HG02642 (cell line): ENCODE results near the gene ZNF385D.

Experiments
- ATAC-seq: cut with Tn5 transposase; IDR thresholded peaks from one replicate; pipeline ENCODE4 v1.9.1; 2021; ENCODE audit warnings: mild to moderate bottlenecking; ENCODE audit not compliant: unreplicated experiment, poor library complexity

The ZNF385D gene

DNA sequence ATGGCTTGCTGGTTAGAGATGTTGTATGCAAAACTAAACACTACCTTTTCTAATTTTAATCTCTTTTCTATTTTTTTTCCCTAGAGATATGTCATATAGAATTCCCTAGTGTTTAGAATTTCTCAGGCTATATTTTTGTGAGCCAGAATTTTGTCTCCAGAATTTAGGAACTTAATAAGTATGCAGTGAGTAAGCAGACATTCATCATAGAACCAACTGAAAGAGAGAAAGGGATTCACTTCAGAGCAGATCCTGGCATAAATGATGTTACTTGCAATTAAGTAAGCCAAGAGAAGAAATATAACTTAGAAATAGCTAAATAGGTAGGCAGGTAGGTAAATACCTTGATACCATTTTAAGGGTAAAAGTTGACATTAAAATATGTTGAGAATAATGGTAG lies 288.9 kb downstream of the ZNF385D start:
- no peak for ATAC-seq

DNA sequence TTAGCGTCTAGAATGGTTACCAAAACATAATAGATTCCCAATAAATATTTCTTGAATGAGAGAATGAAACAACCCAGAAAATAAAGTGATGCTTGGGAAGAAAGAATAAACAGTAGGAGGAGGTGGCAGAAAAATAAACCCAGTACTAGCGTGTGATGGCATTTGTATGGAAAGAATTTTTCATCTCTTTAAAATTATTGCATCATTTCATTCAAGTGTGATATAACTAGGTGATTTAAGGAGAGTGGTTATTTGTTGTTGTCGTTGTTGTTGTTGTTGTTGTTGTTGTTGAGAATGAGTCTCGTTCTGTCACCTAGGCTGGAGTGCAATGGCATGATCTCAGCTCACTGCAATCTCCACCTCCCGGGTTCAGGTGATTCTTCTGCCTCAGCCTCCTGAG lies 293.9 kb downstream of the ZNF385D start:
- ATAC-seq, result no peak

DNA sequence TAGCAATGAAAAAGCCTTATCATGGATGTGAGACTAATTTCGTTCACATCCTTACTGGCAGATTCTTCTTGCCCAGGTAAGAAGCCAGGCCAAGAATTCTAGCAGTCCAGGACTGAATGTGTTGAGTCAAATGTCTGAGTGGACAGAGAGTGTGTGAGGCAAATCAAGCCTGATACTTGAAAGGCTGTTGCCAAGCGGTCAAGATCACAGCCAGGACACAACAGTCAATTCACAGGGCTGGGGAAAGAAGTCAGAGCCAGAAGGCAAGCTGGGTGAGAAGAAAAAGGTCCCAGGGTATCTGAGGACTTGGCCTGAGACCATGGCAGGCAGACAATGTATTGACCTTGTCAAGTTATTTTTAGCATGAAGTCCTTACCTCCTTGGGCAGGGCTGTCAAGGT lies 301.3 kb downstream of the ZNF385D start:
- no peak for ATAC-seq

- no peak for ATAC-seq
These were observed 303.4 kb downstream of the ZNF385D start for GRCh38 chr3:21447476-21448151.

DNA sequence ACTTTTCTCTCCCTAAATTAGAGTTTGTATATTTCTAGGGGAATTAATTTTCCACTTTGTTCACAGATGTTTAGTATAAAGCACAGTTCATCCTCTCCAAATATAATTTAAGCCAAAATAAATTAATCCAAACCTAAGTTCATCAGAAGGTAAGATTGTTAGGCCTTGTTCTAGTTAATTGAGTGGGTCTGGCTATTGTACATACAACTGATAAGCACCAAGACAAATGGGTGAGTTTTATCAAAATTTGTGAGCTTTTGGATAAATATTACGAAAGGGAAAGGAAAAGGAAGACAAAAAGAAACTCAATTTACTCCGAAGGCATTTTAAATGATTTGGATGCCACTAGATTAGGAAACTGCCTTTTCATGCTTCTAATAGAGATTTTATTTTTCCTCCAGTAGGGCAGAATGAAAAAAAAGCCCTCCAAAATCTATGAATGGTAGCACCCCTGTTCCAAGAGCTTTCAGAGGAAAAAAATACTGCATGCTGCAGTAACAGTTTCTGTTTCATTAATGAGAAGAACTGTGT lies 304.0 kb downstream of the ZNF385D start:
- ATAC-seq, result no peak

DNA sequence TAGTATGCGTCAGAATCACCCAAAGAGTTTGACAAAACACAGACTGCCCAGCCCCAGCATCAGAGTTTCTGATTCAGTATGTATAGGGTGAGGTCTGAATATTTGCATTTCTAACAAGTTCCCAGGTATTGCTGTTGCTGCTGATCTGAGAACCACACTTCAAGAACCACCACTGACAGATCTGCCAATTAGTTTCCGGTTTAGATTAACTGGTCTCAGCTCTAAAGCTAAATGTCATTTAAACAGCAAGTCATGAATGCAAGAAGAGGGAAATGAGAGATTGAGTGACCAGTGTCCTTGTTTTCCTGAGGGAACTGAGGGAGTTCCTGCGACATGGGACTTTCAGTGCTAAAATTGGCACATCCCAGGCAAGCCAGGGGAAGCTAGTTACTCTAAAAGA lies 305.0 kb downstream of the ZNF385D start:
- ATAC-seq, result no peak

DNA sequence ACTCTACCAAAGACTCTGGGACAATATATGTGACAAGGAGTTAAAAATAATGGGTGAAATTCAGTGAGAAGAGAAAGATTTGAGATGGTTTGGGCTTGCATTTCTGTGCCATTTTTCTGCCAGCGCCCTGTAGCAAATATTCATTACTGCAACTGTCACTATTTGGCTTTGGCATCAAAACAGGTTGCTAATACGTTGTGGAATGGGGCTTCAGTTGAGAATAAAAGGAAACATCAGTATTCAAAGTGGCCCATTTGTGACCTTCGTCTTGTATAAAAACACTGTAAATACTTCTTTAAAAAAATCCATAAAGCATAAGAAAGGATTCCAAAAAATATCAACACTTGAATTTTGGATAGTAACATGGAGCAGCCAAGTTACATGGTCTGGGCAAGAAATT lies 309.2 kb downstream of the ZNF385D start:
- no peak for ATAC-seq

- no peak for ATAC-seq
These were observed 314.2 kb downstream of the ZNF385D start for GRCh38 chr3:21436835-21437234.

DNA sequence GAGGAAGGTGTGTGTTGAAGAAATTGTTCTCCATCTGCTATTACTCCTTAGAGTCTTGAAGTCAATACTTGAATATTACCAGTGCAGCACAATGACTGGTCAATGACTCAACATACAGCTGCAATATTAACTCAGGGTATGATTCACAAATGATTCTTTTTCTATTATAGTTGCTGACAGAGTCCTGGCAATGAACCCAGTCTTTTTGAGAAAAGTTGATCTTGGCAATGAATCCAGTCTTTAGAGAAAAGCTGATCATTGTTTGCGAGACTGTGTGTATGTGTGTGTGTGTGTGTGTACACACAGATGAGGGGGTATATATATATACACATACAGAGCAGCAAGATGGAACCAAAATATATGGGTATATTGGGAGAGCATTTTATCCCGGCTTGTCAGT lies 315.1 kb downstream of the ZNF385D start:
- ATAC-seq, result no peak

GRCh38 chr3:21434310-21434709 lies 316.7 kb downstream of the ZNF385D start:
- ATAC-seq, result no peak

DNA sequence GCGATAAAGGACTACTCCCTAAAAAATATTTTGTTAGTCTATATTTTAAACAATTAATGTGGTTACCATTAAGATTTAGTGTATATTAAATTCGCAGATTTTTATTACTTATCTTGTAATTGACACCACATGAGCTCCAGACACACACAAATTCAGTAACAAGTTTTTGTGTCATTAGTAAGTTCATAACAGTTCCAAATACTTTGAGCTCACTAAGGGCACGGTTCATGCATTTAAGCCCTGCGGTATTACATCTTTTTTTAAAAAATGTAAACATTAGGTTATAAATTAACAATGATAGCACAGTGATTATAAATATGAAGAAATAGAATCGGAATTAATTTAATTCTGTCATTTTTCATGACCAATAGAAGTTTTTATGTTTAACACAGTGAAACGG lies 317.3 kb downstream of the ZNF385D start:
- ATAC-seq, result no peak

GRCh38 chr3:21426920-21427319 lies 324.1 kb downstream of the ZNF385D start:
- ATAC-seq, result no peak

DNA sequence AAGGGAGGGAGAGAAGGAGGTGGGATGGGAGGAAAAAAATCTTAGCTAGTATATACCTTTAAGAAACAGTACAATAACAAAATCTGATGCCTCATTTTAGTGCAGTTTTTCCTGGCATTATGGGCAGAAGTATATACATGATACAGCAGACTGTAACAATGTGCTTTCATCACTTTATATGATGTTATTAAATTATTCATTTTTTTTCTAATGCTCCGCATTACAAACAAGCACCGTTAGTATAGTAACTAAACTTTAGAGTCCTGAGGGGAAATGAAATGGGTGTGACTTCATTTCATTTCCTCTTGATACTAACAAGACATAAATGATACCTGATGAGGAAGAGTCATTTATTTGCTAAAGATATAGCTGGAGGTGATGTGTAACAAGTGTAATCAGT lies 325.3 kb downstream of the ZNF385D start:
- ATAC-seq, result no peak

- ATAC-seq, result no peak
These were observed 329.9 kb downstream of the ZNF385D start for GRCh38 chr3:21421096-21421495.

GRCh38 chr3:21417991-21418390 lies 333.0 kb downstream of the ZNF385D start:
- ATAC-seq, result no peak

GRCh38 chr3:21414506-21414905 lies 336.5 kb downstream of the ZNF385D start:
- no peak for ATAC-seq

GRCh38 chr3:21411058-21411457 lies 340.0 kb downstream of the ZNF385D start:
- ATAC-seq, result no peak

- no peak for ATAC-seq
These were observed 341.6 kb downstream of the ZNF385D start for GRCh38 chr3:21409401-21409800.

GRCh38 chr3:21407743-21408142 lies 343.3 kb downstream of the ZNF385D start:
- no peak for ATAC-seq

- ATAC-seq, result no peak
These were observed 345.0 kb downstream of the ZNF385D start for GRCh38 chr3:21405671-21406667.

- no peak for ATAC-seq
These were observed 352.5 kb downstream of the ZNF385D start for GRCh38 chr3:21398461-21398860.
